ENCODE data around the gene HLA-B. TPM values are rescaled to one million over a fixed set of nuclear protein-coding genes. Genes with fewer than 3 reads are reported as not detected.

Gene HLA-B
- total RNA-seq, 1 experiment from 2014 or later, result 41.9 TPM

GRCh38 chr6:31386099-31386498, 29.1 kb upstream of the HLA-B start:
- H3K4me3 ChIP-seq (ENCODE audit: low read depth, low read length), result no peak overlapping the region
- no TSS peak for BruUV-seq (replicated peaks)
- TF ChIP-seq, protein P1, sequence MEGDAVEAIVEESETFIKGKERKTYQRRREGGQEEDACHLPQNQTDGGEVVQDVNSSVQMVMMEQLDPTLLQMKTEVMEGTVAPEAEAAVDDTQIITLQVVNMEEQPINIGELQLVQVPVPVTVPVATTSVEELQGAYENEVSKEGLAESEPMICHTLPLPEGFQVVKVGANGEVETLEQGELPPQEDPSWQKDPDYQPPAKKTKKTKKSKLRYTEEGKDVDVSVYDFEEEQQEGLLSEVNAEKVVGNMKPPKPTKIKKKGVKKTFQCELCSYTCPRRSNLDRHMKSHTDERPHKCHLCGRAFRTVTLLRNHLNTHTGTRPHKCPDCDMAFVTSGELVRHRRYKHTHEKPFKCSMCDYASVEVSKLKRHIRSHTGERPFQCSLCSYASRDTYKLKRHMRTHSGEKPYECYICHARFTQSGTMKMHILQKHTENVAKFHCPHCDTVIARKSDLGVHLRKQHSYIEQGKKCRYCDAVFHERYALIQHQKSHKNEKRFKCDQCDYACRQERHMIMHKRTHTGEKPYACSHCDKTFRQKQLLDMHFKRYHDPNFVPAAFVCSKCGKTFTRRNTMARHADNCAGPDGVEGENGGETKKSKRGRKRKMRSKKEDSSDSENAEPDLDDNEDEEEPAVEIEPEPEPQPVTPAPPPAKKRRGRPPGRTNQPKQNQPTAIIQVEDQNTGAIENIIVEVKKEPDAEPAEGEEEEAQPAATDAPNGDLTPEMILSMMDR (IDR thresholded peaks at IDR 0.05; ENCODE audit: insufficient read depth in 1 of 2, low read depth in 1 of 2, low read length in 1 of 2, severe bottlenecking in 1 of 2, unreplicated experiment in 1 of 2), result no peak
- no peaks in the 10 kb centered on the region for H3K9me3 Mint-ChIP-seq (ENCODE audit: unreplicated experiment)
- DNase-seq, result no peak
- no peaks in the 10 kb centered on the region for H3K4me1 Mint-ChIP-seq (ENCODE audit: low read depth, unreplicated experiment)
- intact Hi-C loops (cut with micrococcal nuclease; ENCODE audit: unreplicated experiment), result no loop called here
- no peaks in the 10 kb centered on the region for H3K9me3 ChIP-seq
- H3K4me3 Mint-ChIP-seq (ENCODE audit: unreplicated experiment), result no peak overlapping the region
- H3K4me1 ChIP-seq, result no peaks in the 10 kb centered on the region
- H3K27me3 ChIP-seq (replicated peaks; ENCODE audit: control insufficient read depth, insufficient read depth, low read length), result no peaks in the 10 kb centered on the region
- CTCF ChIA-PET, result no interaction called here
- H3K36me3 ChIP-seq (ENCODE audit: control insufficient read depth, insufficient read depth, low read length), result no peaks in the 10 kb centered on the region
- H3K27ac Mint-ChIP-seq (ENCODE audit: unreplicated experiment), result no peak overlapping the region
- H3K36me3 Mint-ChIP-seq (ENCODE audit: insufficient read depth, unreplicated experiment), result no peaks in the 10 kb centered on the region
- H3K27me3 Mint-ChIP-seq (ENCODE audit: insufficient read depth, unreplicated experiment), result no peaks in the 10 kb centered on the region
- POLR2A ChIA-PET, result no interaction called here

GRCh38 chr6:31385041-31385440, 28.1 kb upstream of the HLA-B start:
- Mint-ChIP-seq H3K9me3 (ENCODE audit: unreplicated experiment) (no peaks in the 10 kb centered on the region), H3K4me1 (ENCODE audit: low read depth, unreplicated experiment) (no peaks in the 10 kb centered on the region), H3K27me3 (ENCODE audit: insufficient read depth, unreplicated experiment) (no peaks in the 10 kb centered on the region), H3K36me3 (ENCODE audit: insufficient read depth, unreplicated experiment) (no peaks in the 10 kb centered on the region), H3K4me3 (ENCODE audit: unreplicated experiment) (no peak overlapping the region), H3K27ac (ENCODE audit: unreplicated experiment) (no peak overlapping the region)
- Histone ChIP-seq H3K4me3 (ENCODE audit: low read depth, low read length) (no peak overlapping the region), H3K27me3 (replicated peaks; ENCODE audit: control insufficient read depth, insufficient read depth, low read length) (no peaks in the 10 kb centered on the region), H3K9me3 (no peaks in the 10 kb centered on the region), H3K4me1 (no peaks in the 10 kb centered on the region), H3K36me3 (ENCODE audit: control insufficient read depth, insufficient read depth, low read length) (no peaks in the 10 kb centered on the region)
- TF ChIP-seq, protein P1 (IDR thresholded peaks at IDR 0.05; ENCODE audit: insufficient read depth in 1 of 2, low read depth in 1 of 2, low read length in 1 of 2, severe bottlenecking in 1 of 2, unreplicated experiment in 1 of 2), result no peak
- intact Hi-C loops (cut with micrococcal nuclease; ENCODE audit: unreplicated experiment), result no loop called here
- ChIA-PET POLR2A (no interaction called here), CTCF (no interaction called here)
- no TSS peak for BruUV-seq (replicated peaks)
- DNase-seq, result no peak

DNA sequence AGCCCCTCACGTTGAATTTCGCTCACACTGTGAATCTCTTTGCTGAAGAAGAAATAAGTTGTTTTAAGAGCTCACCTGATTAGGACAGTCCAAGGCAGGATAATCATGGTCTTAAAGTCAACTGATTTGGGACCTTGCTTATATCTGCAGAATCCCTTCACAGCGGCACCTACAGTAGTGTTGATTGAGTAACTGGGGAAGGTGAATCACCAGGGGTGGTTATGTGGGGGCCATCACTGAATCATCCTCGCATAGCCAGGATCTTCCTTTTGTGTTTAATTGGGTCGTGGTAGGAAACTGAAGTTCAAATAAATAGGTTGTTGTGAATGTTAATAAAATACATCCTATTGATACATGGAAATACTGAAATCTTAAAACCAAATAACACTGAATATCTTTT, 26.2 kb upstream of the HLA-B start:
- Histone ChIP-seq H3K9me3 (no peaks in the 10 kb centered on the region), H3K4me3 (ENCODE audit: low read depth, low read length) (no peak overlapping the region), H3K36me3 (ENCODE audit: control insufficient read depth, insufficient read depth, low read length) (no peaks in the 10 kb centered on the region), H3K4me1 (0 out of 2 replicates have a peak, but pooled peaks cover 3% of the 10 kb centered on the region), H3K27me3 (replicated peaks; ENCODE audit: control insufficient read depth, insufficient read depth, low read length) (no peaks in the 10 kb centered on the region)
- intact Hi-C loops (cut with micrococcal nuclease; ENCODE audit: unreplicated experiment), result no loop called here
- no peak overlapping the region for H3K27ac Mint-ChIP-seq (ENCODE audit: unreplicated experiment)
- no TSS peak for BruUV-seq (replicated peaks)
- no peak overlapping the region for H3K4me3 Mint-ChIP-seq (ENCODE audit: unreplicated experiment)
- peaks cover 5% of the 10 kb centered on the region for H3K27me3 Mint-ChIP-seq (ENCODE audit: insufficient read depth, unreplicated experiment)
- no peaks in the 10 kb centered on the region for H3K4me1 Mint-ChIP-seq (ENCODE audit: low read depth, unreplicated experiment)
- TF ChIP-seq, protein P1 (IDR thresholded peaks at IDR 0.05; ENCODE audit: insufficient read depth in 1 of 2, low read depth in 1 of 2, low read length in 1 of 2, severe bottlenecking in 1 of 2, unreplicated experiment in 1 of 2), result no peak
- CTCF ChIA-PET, result interaction anchor here (1.1 kb wide), 1 partner anchor 239 kb away, joined by 3 read pairs; no protein-coding TSS in a partner anchor
- H3K36me3 Mint-ChIP-seq (ENCODE audit: insufficient read depth, unreplicated experiment), result no peaks in the 10 kb centered on the region
- POLR2A ChIA-PET, result no interaction called here
- no peaks in the 10 kb centered on the region for H3K9me3 Mint-ChIP-seq (ENCODE audit: unreplicated experiment)
- DNase-seq, result no peak

Data from Caco-2 (cell line).